Measurements from ENCODE around the gene DAAM2.

DNA sequence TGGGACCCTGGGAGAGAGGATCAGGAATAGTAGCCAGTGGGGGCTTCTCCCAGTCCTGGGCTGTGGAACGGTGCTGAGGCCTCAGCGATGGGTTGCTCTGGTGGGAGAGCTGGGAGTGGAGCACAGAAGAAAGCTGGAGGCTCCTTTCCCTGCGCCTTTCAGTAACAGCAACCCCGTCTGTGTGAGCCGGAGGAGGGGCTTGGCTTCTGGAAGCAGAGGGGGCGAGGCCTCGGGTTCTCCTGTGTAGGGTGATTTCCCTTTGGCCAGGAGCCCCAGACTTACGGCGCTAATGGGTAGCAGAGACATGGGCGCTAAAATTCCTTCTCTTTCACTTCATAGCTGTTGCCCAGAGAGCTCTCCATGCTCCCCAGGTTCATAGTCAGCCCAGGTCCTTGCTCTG is 55.0 kb downstream of the DAAM2 start:
- TF ChIP-seq, protein P1, sequence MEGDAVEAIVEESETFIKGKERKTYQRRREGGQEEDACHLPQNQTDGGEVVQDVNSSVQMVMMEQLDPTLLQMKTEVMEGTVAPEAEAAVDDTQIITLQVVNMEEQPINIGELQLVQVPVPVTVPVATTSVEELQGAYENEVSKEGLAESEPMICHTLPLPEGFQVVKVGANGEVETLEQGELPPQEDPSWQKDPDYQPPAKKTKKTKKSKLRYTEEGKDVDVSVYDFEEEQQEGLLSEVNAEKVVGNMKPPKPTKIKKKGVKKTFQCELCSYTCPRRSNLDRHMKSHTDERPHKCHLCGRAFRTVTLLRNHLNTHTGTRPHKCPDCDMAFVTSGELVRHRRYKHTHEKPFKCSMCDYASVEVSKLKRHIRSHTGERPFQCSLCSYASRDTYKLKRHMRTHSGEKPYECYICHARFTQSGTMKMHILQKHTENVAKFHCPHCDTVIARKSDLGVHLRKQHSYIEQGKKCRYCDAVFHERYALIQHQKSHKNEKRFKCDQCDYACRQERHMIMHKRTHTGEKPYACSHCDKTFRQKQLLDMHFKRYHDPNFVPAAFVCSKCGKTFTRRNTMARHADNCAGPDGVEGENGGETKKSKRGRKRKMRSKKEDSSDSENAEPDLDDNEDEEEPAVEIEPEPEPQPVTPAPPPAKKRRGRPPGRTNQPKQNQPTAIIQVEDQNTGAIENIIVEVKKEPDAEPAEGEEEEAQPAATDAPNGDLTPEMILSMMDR (conservative IDR thresholded peaks at IDR 0.05; ENCODE audit: low read length) = no peak
- TF ChIP-seq EZH2phosphoT487 (IDR thresholded peaks at IDR 0.05; ENCODE audit: borderline replicate concordance, low read depth, low read length) = no peak

Measured in OCI-LY7 (cell line).